Right atrium auricular region (tissue), 2 donors: ENCODE results near the gene TACC3. TPM values are rescaled to one million over a fixed set of nuclear protein-coding genes. Genes with fewer than 3 reads are reported as not detected.

Source experiments
- DNase-seq: peaks from one replicate; pipeline ENCODE4 v3.0.0-alpha.2; 2019; ENCODE audit warnings: low spot score
- H3K27ac ChIP-seq, 2 donors: fragments of 200-600 bp; sonication (generic); 1 replicate in 1 of 2; 2 replicates in 1 of 2; pipeline ENCODE4 v1.5.1; 2016 to 2019
- H3K27me3 ChIP-seq, 2 donors: fragments of 200-600 bp; sonication (generic); one replicate each; pipeline versions ENCODE4 v1.5.1 to v1.6.0; 2017 to 2019
- H3K36me3 ChIP-seq: fragments of 200-600 bp; sonication (generic); one replicate; pipeline ENCODE4 v1.5.1; 2016
- H3K4me1 ChIP-seq, 2 donors: fragments of 200-600 bp; sonication (generic); one replicate each; pipeline versions ENCODE4 v1.5.1 to v1.6.0; 2017 to 2019
- H3K4me3 ChIP-seq, 2 donors: fragments of 200-600 bp; sonication (generic); 1 replicate in 1 of 2; 2 replicates in 1 of 2; pipeline ENCODE4 v1.5.1; 2017 to 2019; ENCODE audit warnings: mild to moderate bottlenecking in 1 of 2, moderate library complexity in 1 of 2
- H3K9me3 ChIP-seq, 2 donors: fragments of 200-600 bp; sonication (generic); one replicate each; pipeline ENCODE4 v1.5.1; 2019
- CTCF ChIP-seq, 2 donors: fragments of 200-600 bp; sonication (generic); IDR thresholded peaks; one replicate each; pipeline ENCODE4 v1.5.1; 2019; ENCODE audit warnings: antibody characterized with exemption in 2 of 2
- total RNA-seq, 2 donors: library from RNA; depleted of rRNA; stranded (reverse); fragments of >200 nt; gene quantifications; one replicate each; pipeline ENCODE4 v1.1.0, GENCODE V29; 2016

The TACC3 gene
- total RNA-seq, 2 donors from 2014 or later, result 3.7 to 5.3 TPM

- H3K4me3 ChIP-seq, result peak within 1 kb of the TSS; percentile 45 to 55
- no peaks in the 10 kb centered on the region for H3K9me3 ChIP-seq
- H3K36me3 ChIP-seq, result no peaks in the 10 kb centered on the region
- no peak for TF ChIP-seq CTCF (IDR thresholded peaks at IDR 0.05)
- peaks cover 0 to 23% of the 10 kb centered on the region in 2 donors for H3K4me1 ChIP-seq
- DNase-seq, result no peak
- no peak within 1 kb of the TSS for H3K27ac ChIP-seq
- H3K27me3 ChIP-seq, result peaks cover 0 to 24% of the 10 kb centered on the region in 2 donors
These were observed 71.6 kb downstream of the TACC3 start, which contains the start of gene FGFR3 for GRCh38 chr4:1792832-1793495. Gene FGFR3, plus strand, starts transcription at chr4:1793293. Its CDS starts 642 bp downstream, at chr4:1793935.

- Histone ChIP-seq H3K27ac (no peak overlapping the region), H3K4me3 (peak overlapping the region; percentile 45 to 55), H3K9me3 (no peaks in the 10 kb centered on the region), H3K4me1 (peaks cover 0 to 23% of the 10 kb centered on the region in 2 donors), H3K27me3 (peaks cover 0 to 24% of the 10 kb centered on the region in 2 donors), H3K36me3 (no peaks in the 10 kb centered on the region)
- no peak for TF ChIP-seq CTCF (IDR thresholded peaks at IDR 0.05)
- no peak for DNase-seq
These were observed 72.1 kb downstream of the TACC3 start for GRCh38 chr4:1793496-1793840.

GRCh38 chr4:1793940-1794808 lies 72.9 kb downstream of the TACC3 start:
- no peak for DNase-seq
- H3K4me1 ChIP-seq, result peaks cover 0 to 23% of the 10 kb centered on the region in 2 donors
- no peak for TF ChIP-seq CTCF (IDR thresholded peaks at IDR 0.05)
- H3K27ac ChIP-seq, result no peak overlapping the region
- peaks cover 0 to 24% of the 10 kb centered on the region in 2 donors for H3K27me3 ChIP-seq
- H3K36me3 ChIP-seq, result no peaks in the 10 kb centered on the region
- peak overlapping the region; percentile 45 to 55 for H3K4me3 ChIP-seq
- H3K9me3 ChIP-seq, result no peaks in the 10 kb centered on the region

Other genes starting within 250 kb of the TACC3 start
- 1 to 10 TPM; 1.0 to 1.9 TPM for gene FAM53A, start 37.2 kb upstream of the TACC3 start, total RNA-seq
- 10 to 100 TPM; 15.6 to 20.1 TPM for gene SLBP, start 9.2 kb upstream of the TACC3 start, total RNA-seq
- 10 to 100 TPM; 59.0 to 75.4 TPM for gene TMEM129, start 198 bp upstream of the TACC3 start, total RNA-seq
- 10 to 100 TPM in 1 of 2 donors, 1 to 10 TPM in 1; 2.6 to 15.4 TPM for gene FGFR3, start 71.8 kb downstream of the TACC3 start, total RNA-seq
- gene LETM1, start 134.6 kb downstream of the TACC3 start, total RNA-seq, result 10 to 100 TPM; 32.1 to 34.5 TPM
- gene NSD2, start 149.9 kb downstream of the TACC3 start, total RNA-seq, result 10 to 100 TPM; 23.8 to 36.3 TPM